OCI-LY1 (cell line): ENCODE data around the gene FAM222A.

Experiments
- H2AFZ ChIP-seq: fragments of 200-600 bp; sonication (generic), shearing (Covaris generic); 2 replicates; pipeline ENCODE4 v1.6.0; 2014; ENCODE audit warnings: antibody characterized with exemption, mild to moderate bottlenecking, low read length
- H3F3A ChIP-seq: fragments of 200-600 bp; sonication (generic), shearing (Covaris generic); 2 replicates; pipeline ENCODE4 v1.6.0; 2014; ENCODE audit warnings: mild to moderate bottlenecking, antibody characterized with exemption, low read length, moderate library complexity; ENCODE audit not compliant: insufficient read depth
- H3K27ac ChIP-seq: fragments of 200-600 bp; sonication (generic); 2 replicates; pipeline ENCODE4 v1.5.1; 2014; ENCODE audit warnings: low read length, mixed run types, mild to moderate bottlenecking, low read depth; ENCODE audit not compliant: poor library complexity, severe bottlenecking
- H3K27me3 ChIP-seq: fragments of 200-600 bp; sonication (generic); 2 replicates; pipeline ENCODE4 v1.6.0; 2014; ENCODE audit warnings: antibody characterized with exemption, mild to moderate bottlenecking, low read length, moderate library complexity; ENCODE audit not compliant: insufficient read depth
- H3K36me3 ChIP-seq: fragments of 200-600 bp; sonication (generic); 2 replicates; pipeline ENCODE4 v1.6.1; 2014; ENCODE audit warnings: mild to moderate bottlenecking, antibody characterized with exemption, low read length, moderate library complexity, mixed read lengths; ENCODE audit not compliant: insufficient read depth
- H3K4me1 ChIP-seq: fragments of 200-600 bp; sonication (generic); 2 replicates; pipeline ENCODE4 v1.5.1; 2014; ENCODE audit warnings: mild to moderate bottlenecking, low read length, moderate library complexity; ENCODE audit not compliant: insufficient read depth, severe bottlenecking
- H3K4me2 ChIP-seq: fragments of 200-600 bp; sonication (generic), shearing (Covaris generic); 2 replicates; pipeline ENCODE4 v1.6.1; 2014; ENCODE audit warnings: low read length
- H3K4me3 ChIP-seq: fragments of 200-600 bp; sonication (generic); 2 replicates; pipeline ENCODE4 v1.5.1; 2014; ENCODE audit warnings: low read length, low read depth, mild to moderate bottlenecking, mixed read lengths; ENCODE audit not compliant: poor library complexity, severe bottlenecking
- H3K79me2 ChIP-seq: fragments of 200-600 bp; shearing (Covaris generic); 2 replicates; pipeline ENCODE4 v1.6.1; 2016; ENCODE audit warnings: mixed run types, low read length, mixed read lengths; ENCODE audit not compliant: insufficient read depth
- H3K9ac ChIP-seq: fragments of 200-600 bp; sonication (generic), shearing (Covaris generic); 2 replicates; pipeline ENCODE4 v1.6.1; 2014; ENCODE audit warnings: mild to moderate bottlenecking, low read length, mixed read lengths
- H3K9me2 ChIP-seq: fragments of 200-600 bp; sonication (generic), shearing (Covaris generic); 2 replicates; pipeline ENCODE4 v1.6.1; 2014; ENCODE audit warnings: low read depth, mild to moderate bottlenecking, low read length, mixed read lengths
- H3K9me3 ChIP-seq: fragments of 200-600 bp; shearing (Covaris generic); 2 replicates; pipeline ENCODE4 v1.6.1; 2014; ENCODE audit warnings: low read length, mixed read lengths
- H4K20me1 ChIP-seq: fragments of 200-600 bp; sonication (generic), shearing (Covaris generic); 2 replicates; pipeline ENCODE4 v1.6.0; 2016; ENCODE audit warnings: mild to moderate bottlenecking, low read length; ENCODE audit not compliant: insufficient read depth
- EZH2 ChIP-seq: fragments of 200-600 bp; sonication (generic), shearing (Covaris generic); IDR thresholded peaks from 2 replicates; pipeline ENCODE4 v1.8.0; 2017; ENCODE audit warnings: borderline replicate concordance, mixed run types, mild to moderate bottlenecking, antibody characterized with exemption, low read length, moderate library complexity, mixed read lengths
- TF ChIP-seq, protein P1 (sequence below): fragments of 200-600 bp; sonication (generic), shearing (Covaris generic); IDR thresholded peaks from 2 replicates; pipeline ENCODE4 v1.5.1; 2017; ENCODE audit warnings: mild to moderate bottlenecking, antibody characterized with exemption, low read length, moderate library complexity, mixed read lengths

The FAM222A gene

GRCh38 chr12:109778684-109779083, 65.1 kb downstream of the FAM222A start:
- peaks cover 9% of the 10 kb centered on the region for H3K4me1 ChIP-seq
- H3K27me3 ChIP-seq = no peaks in the 10 kb centered on the region
- no peaks in the 10 kb centered on the region for H3K9me2 ChIP-seq
- no peak overlapping the region for H3K4me2 ChIP-seq
- TF ChIP-seq, protein P1, sequence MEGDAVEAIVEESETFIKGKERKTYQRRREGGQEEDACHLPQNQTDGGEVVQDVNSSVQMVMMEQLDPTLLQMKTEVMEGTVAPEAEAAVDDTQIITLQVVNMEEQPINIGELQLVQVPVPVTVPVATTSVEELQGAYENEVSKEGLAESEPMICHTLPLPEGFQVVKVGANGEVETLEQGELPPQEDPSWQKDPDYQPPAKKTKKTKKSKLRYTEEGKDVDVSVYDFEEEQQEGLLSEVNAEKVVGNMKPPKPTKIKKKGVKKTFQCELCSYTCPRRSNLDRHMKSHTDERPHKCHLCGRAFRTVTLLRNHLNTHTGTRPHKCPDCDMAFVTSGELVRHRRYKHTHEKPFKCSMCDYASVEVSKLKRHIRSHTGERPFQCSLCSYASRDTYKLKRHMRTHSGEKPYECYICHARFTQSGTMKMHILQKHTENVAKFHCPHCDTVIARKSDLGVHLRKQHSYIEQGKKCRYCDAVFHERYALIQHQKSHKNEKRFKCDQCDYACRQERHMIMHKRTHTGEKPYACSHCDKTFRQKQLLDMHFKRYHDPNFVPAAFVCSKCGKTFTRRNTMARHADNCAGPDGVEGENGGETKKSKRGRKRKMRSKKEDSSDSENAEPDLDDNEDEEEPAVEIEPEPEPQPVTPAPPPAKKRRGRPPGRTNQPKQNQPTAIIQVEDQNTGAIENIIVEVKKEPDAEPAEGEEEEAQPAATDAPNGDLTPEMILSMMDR = no peak
- no peak for TF ChIP-seq EZH2
- no peaks in the 10 kb centered on the region for H3K36me3 ChIP-seq
- no peak overlapping the region for H3K27ac ChIP-seq
- no peaks in the 10 kb centered on the region for H3F3A ChIP-seq
- no peak overlapping the region for H2AFZ ChIP-seq
- H3K79me2 ChIP-seq = no peaks in the 10 kb centered on the region
- H3K9ac ChIP-seq = no peak overlapping the region
- H3K9me3 ChIP-seq = no peaks in the 10 kb centered on the region
- H3K4me3 ChIP-seq = no peak overlapping the region
- no peaks in the 10 kb centered on the region for H4K20me1 ChIP-seq

DNA sequence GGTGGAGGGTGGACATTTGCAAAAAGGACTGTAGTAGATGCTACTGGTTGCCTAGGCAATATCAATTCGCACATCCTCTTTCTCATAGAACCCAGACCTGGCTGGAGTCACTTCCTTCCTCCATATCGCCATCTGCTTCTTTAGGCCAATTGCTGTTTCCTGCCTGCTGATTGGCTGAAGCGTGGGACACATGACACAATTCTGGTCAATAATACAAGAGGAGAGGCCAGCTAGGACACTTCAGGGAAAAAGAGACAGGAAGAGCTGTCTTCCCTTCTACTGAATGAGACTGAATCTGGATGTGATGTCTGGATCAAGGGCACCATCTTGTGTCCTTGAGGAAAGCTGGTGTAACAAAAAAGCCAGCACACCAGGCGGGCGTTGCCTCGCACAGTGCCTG, 65.8 kb downstream of the FAM222A start:
- peaks cover 9% of the 10 kb centered on the region for H3K4me1 ChIP-seq
- H3K79me2 ChIP-seq = no peaks in the 10 kb centered on the region
- H3K4me3 ChIP-seq = no peak overlapping the region
- no peaks in the 10 kb centered on the region for H3K9me2 ChIP-seq
- no peak overlapping the region for H3K9ac ChIP-seq
- no peak overlapping the region for H3K4me2 ChIP-seq
- no peak overlapping the region for H3K27ac ChIP-seq
- H2AFZ ChIP-seq = no peak overlapping the region
- no peaks in the 10 kb centered on the region for H3F3A ChIP-seq
- H3K36me3 ChIP-seq = no peaks in the 10 kb centered on the region
- H4K20me1 ChIP-seq = no peaks in the 10 kb centered on the region
- H3K27me3 ChIP-seq = no peaks in the 10 kb centered on the region
- TF ChIP-seq, protein P1 = no peak
- TF ChIP-seq EZH2 = no peak
- H3K9me3 ChIP-seq = no peaks in the 10 kb centered on the region

DNA sequence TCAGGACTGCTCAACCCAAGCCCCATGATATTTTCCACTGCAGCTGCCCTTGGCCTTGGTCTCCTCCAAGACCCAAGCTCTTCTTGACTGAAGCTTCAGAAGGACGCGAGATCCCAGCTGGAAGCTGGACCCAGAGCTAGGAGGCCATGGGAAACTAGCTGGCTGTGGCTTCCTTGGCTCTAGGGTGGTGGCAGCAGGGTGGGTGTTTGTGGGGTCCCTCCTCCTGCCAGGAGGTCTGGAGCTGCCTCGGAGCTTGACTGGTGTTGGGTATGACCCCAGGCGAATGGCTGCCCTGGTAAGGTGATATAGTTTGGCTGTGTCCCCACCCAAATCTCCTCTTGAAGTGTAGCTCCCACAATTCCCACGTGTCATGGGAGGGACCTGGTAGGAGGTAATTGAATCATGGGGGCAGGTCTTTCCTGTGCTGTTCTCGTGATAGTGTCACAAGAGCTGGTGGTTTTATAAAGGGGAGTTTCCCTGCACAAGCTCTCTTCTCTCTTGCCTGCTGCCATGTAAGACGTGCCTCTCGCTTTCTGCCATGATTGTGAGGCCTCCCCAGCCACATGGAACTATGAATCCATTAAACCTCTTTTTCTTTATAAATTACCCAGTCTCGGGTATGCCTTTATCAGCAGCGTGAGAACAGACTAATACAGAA, 68.2 kb downstream of the FAM222A start:
- no peaks in the 10 kb centered on the region for H4K20me1 ChIP-seq
- no peak overlapping the region for H2AFZ ChIP-seq

More for the DNA sequence above, 68.2 kb downstream of the FAM222A start:
- no peak for TF ChIP-seq EZH2
- TF ChIP-seq, protein P1 = no peak
- Histone ChIP-seq H3K79me2 (no peaks in the 10 kb centered on the region), H3K27ac (no peak overlapping the region), H3K4me1 (peaks cover 9% of the 10 kb centered on the region), H3K9me3 (no peaks in the 10 kb centered on the region), H3K9me2 (no peaks in the 10 kb centered on the region), H3F3A (no peaks in the 10 kb centered on the region), H3K4me2 (no peak overlapping the region), H3K4me3 (no peak overlapping the region), H3K27me3 (no peaks in the 10 kb centered on the region), H3K9ac (no peak overlapping the region), H3K36me3 (no peaks in the 10 kb centered on the region)
